Measurements from ENCODE around the gene THBS2.
"Not testable (repeated sequence)": the region's sequence is repeated elsewhere in the genome, so short reads cannot be mapped to it uniquely, and the experiment has no call there.

The THBS2 gene

GRCh38 chr6:169253337-169254238, at the start of gene THBS2:
THBS2 (minus strand) TSS chr6:169253846; CDS start chr6:169250784, 3,062 bp downstream.
- peaks cover 22% of the 10 kb centered on the region for H3K4me1 ChIP-seq (ENCODE audit: control insufficient read depth, insufficient read depth, low read length)
- peaks cover 0 to 3% of the 10 kb centered on the region in 2 donors for H3K9me3 ChIP-seq (ENCODE audit: control insufficient read depth in 2 of 2, low read length in 2 of 2)
- H3K27ac ChIP-seq (ENCODE audit: low read length) = peak within 1 kb of the TSS; percentile 53
- H3K4me3 ChIP-seq (ENCODE audit: low read length in 2 of 2) = peak within 1 kb of the TSS; percentile 75
- peaks cover 1 to 4% of the 10 kb centered on the region in 2 donors for H3K36me3 ChIP-seq (ENCODE audit: control insufficient read depth in 2 of 2, insufficient read depth in 2 of 2, low read length in 2 of 2)
- H3K9ac ChIP-seq (ENCODE audit: low read length in 2 of 2) = peak within 1 kb of the TSS; percentile 66 to 67
- H3K27me3 ChIP-seq (ENCODE audit: control insufficient read depth in 1 of 2, insufficient read depth in 2 of 2, low read length in 2 of 2) = no peaks in the 10 kb centered on the region

DNA sequence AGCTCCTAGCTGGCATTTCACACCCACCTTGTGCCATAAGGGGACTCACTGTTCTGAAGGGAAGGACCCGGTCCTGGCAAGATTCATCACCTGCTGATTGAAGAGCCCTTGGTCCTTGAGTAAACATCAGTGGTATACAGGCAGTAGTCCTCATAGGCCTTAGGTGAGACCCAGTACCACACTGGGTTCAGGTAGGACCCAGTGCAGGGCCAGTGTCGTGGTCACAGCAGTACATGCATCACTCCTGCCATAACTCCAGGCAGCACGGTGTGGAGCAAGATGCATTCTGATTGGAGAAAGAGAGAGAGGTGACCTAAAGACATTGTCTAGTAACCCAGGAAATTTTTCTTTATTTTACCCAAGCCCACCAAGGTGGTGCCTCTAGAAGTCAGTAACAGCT, 49.1 kb upstream of the THBS2 start:
- no peak overlapping the region for H3K9ac ChIP-seq (ENCODE audit: low read length in 2 of 2)
- H3K27me3 ChIP-seq (ENCODE audit: control insufficient read depth in 1 of 2, insufficient read depth in 2 of 2, low read length in 2 of 2) = no peaks in the 10 kb centered on the region
- H3K4me3 ChIP-seq (ENCODE audit: low read length in 2 of 2) = no peak overlapping the region
- H3K27ac ChIP-seq (ENCODE audit: low read length) = no peak overlapping the region
- no peaks in the 10 kb centered on the region for H3K36me3 ChIP-seq (ENCODE audit: control insufficient read depth in 2 of 2, insufficient read depth in 2 of 2, low read length in 2 of 2)
- H3K9me3 ChIP-seq (ENCODE audit: control insufficient read depth in 2 of 2, low read length in 2 of 2) = peaks cover 0 to 3% of the 10 kb centered on the region in 2 donors
- no peaks in the 10 kb centered on the region for H3K4me1 ChIP-seq (ENCODE audit: control insufficient read depth, insufficient read depth, low read length)

- Histone ChIP-seq H3K9ac (ENCODE audit: low read length in 2 of 2) (no peak overlapping the region), H3K27me3 (ENCODE audit: control insufficient read depth in 1 of 2, insufficient read depth in 2 of 2, low read length in 2 of 2) (no peaks in the 10 kb centered on the region), H3K4me1 (ENCODE audit: control insufficient read depth, insufficient read depth, low read length) (no peaks in the 10 kb centered on the region), H3K9me3 (ENCODE audit: control insufficient read depth in 2 of 2, low read length in 2 of 2) (peaks cover 0 to 3% of the 10 kb centered on the region in 2 donors), H3K36me3 (ENCODE audit: control insufficient read depth in 2 of 2, insufficient read depth in 2 of 2, low read length in 2 of 2) (no peaks in the 10 kb centered on the region), H3K27ac (ENCODE audit: low read length) (no peak overlapping the region), H3K4me3 (ENCODE audit: low read length in 2 of 2) (no peak overlapping the region)
Measured at GRCh38 chr6:169302255-169302654, 48.6 kb upstream of the THBS2 start.

- H3K27ac ChIP-seq (ENCODE audit: low read length) = no peak overlapping the region
- no peaks in the 10 kb centered on the region for H3K27me3 ChIP-seq (ENCODE audit: control insufficient read depth in 1 of 2, insufficient read depth in 2 of 2, low read length in 2 of 2)
- no peak overlapping the region for H3K4me3 ChIP-seq (ENCODE audit: low read length in 2 of 2)
- no peaks in the 10 kb centered on the region for H3K4me1 ChIP-seq (ENCODE audit: control insufficient read depth, insufficient read depth, low read length)
- H3K36me3 ChIP-seq (ENCODE audit: control insufficient read depth in 2 of 2, insufficient read depth in 2 of 2, low read length in 2 of 2) = no peaks in the 10 kb centered on the region
- no peak overlapping the region for H3K9ac ChIP-seq (ENCODE audit: low read length in 2 of 2)
- H3K9me3 ChIP-seq (ENCODE audit: control insufficient read depth in 2 of 2, low read length in 2 of 2) = peaks cover 0 to 3% of the 10 kb centered on the region in 2 donors
Measured at GRCh38 chr6:169300916-169301315, 47.3 kb upstream of the THBS2 start.

GRCh38 chr6:169298626-169299025, 45.0 kb upstream of the THBS2 start:
- not testable (repeated sequence) for H3K4me1 ChIP-seq (ENCODE audit: control insufficient read depth, insufficient read depth, low read length); H3K4me3 ChIP-seq (ENCODE audit: low read length in 2 of 2); H3K27me3 ChIP-seq (ENCODE audit: control insufficient read depth in 1 of 2, insufficient read depth in 2 of 2, low read length in 2 of 2); H3K9me3 ChIP-seq (ENCODE audit: control insufficient read depth in 2 of 2, low read length in 2 of 2); H3K9ac ChIP-seq (ENCODE audit: low read length in 2 of 2); H3K27ac ChIP-seq (ENCODE audit: low read length); H3K36me3 ChIP-seq (ENCODE audit: control insufficient read depth in 2 of 2, insufficient read depth in 2 of 2, low read length in 2 of 2)

GRCh38 chr6:169296622-169297021, 43.0 kb upstream of the THBS2 start:
- no peaks in the 10 kb centered on the region for H3K4me1 ChIP-seq (ENCODE audit: control insufficient read depth, insufficient read depth, low read length)
- no peak overlapping the region for H3K9ac ChIP-seq (ENCODE audit: low read length in 2 of 2)
- H3K4me3 ChIP-seq (ENCODE audit: low read length in 2 of 2) = no peak overlapping the region
- no peak overlapping the region for H3K27ac ChIP-seq (ENCODE audit: low read length)
- no peaks in the 10 kb centered on the region for H3K36me3 ChIP-seq (ENCODE audit: control insufficient read depth in 2 of 2, insufficient read depth in 2 of 2, low read length in 2 of 2)
- no peaks in the 10 kb centered on the region for H3K27me3 ChIP-seq (ENCODE audit: control insufficient read depth in 1 of 2, insufficient read depth in 2 of 2, low read length in 2 of 2)
- no peaks in the 10 kb centered on the region for H3K9me3 ChIP-seq (ENCODE audit: control insufficient read depth in 2 of 2, low read length in 2 of 2)

GRCh38 chr6:169296170-169296569, 42.5 kb upstream of the THBS2 start:
- Histone ChIP-seq H3K4me3 (ENCODE audit: low read length in 2 of 2) (no peak overlapping the region), H3K9me3 (ENCODE audit: control insufficient read depth in 2 of 2, low read length in 2 of 2) (no peaks in the 10 kb centered on the region), H3K27me3 (ENCODE audit: control insufficient read depth in 1 of 2, insufficient read depth in 2 of 2, low read length in 2 of 2) (no peaks in the 10 kb centered on the region), H3K4me1 (ENCODE audit: control insufficient read depth, insufficient read depth, low read length) (no peaks in the 10 kb centered on the region), H3K9ac (ENCODE audit: low read length in 2 of 2) (no peak overlapping the region), H3K36me3 (ENCODE audit: control insufficient read depth in 2 of 2, insufficient read depth in 2 of 2, low read length in 2 of 2) (no peaks in the 10 kb centered on the region), H3K27ac (ENCODE audit: low read length) (no peak overlapping the region)

- no peak overlapping the region for H3K9ac ChIP-seq (ENCODE audit: low read length in 2 of 2)
- no peaks in the 10 kb centered on the region for H3K4me1 ChIP-seq (ENCODE audit: control insufficient read depth, insufficient read depth, low read length)
- no peaks in the 10 kb centered on the region for H3K36me3 ChIP-seq (ENCODE audit: control insufficient read depth in 2 of 2, insufficient read depth in 2 of 2, low read length in 2 of 2)
- no peaks in the 10 kb centered on the region for H3K9me3 ChIP-seq (ENCODE audit: control insufficient read depth in 2 of 2, low read length in 2 of 2)
- H3K4me3 ChIP-seq (ENCODE audit: low read length in 2 of 2) = no peak overlapping the region
- no peaks in the 10 kb centered on the region for H3K27me3 ChIP-seq (ENCODE audit: control insufficient read depth in 1 of 2, insufficient read depth in 2 of 2, low read length in 2 of 2)
- no peak overlapping the region for H3K27ac ChIP-seq (ENCODE audit: low read length)
Measured at GRCh38 chr6:169293196-169293595, 39.5 kb upstream of the THBS2 start.

GRCh38 chr6:169292338-169293124, 38.9 kb upstream of the THBS2 start:
- H3K27me3 ChIP-seq (ENCODE audit: control insufficient read depth in 1 of 2, insufficient read depth in 2 of 2, low read length in 2 of 2) = no peaks in the 10 kb centered on the region
- H3K9me3 ChIP-seq (ENCODE audit: control insufficient read depth in 2 of 2, low read length in 2 of 2) = no peaks in the 10 kb centered on the region
- H3K27ac ChIP-seq (ENCODE audit: low read length) = no peak overlapping the region
- H3K9ac ChIP-seq (ENCODE audit: low read length in 2 of 2) = no peak overlapping the region
- H3K4me1 ChIP-seq (ENCODE audit: control insufficient read depth, insufficient read depth, low read length) = no peaks in the 10 kb centered on the region
- H3K36me3 ChIP-seq (ENCODE audit: control insufficient read depth in 2 of 2, insufficient read depth in 2 of 2, low read length in 2 of 2) = no peaks in the 10 kb centered on the region
- H3K4me3 ChIP-seq (ENCODE audit: low read length in 2 of 2) = no peak overlapping the region

- no peaks in the 10 kb centered on the region for H3K4me1 ChIP-seq (ENCODE audit: control insufficient read depth, insufficient read depth, low read length)
- no peak overlapping the region for H3K4me3 ChIP-seq (ENCODE audit: low read length in 2 of 2)
- H3K9me3 ChIP-seq (ENCODE audit: control insufficient read depth in 2 of 2, low read length in 2 of 2) = no peaks in the 10 kb centered on the region
- no peak overlapping the region for H3K27ac ChIP-seq (ENCODE audit: low read length)
- H3K27me3 ChIP-seq (ENCODE audit: control insufficient read depth in 1 of 2, insufficient read depth in 2 of 2, low read length in 2 of 2) = no peaks in the 10 kb centered on the region
- no peak overlapping the region for H3K9ac ChIP-seq (ENCODE audit: low read length in 2 of 2)
- H3K36me3 ChIP-seq (ENCODE audit: control insufficient read depth in 2 of 2, insufficient read depth in 2 of 2, low read length in 2 of 2) = no peaks in the 10 kb centered on the region
Measured at GRCh38 chr6:169291646-169292337, 38.1 kb upstream of the THBS2 start.

Measured in stomach smooth muscle (tissue), 2 donors.